Measurements from ENCODE around the gene ZSWIM3. TPM values are rescaled to one million over a fixed set of nuclear protein-coding genes. Genes with fewer than 3 reads are reported as not detected.

The ZSWIM3 gene
- total and polyA plus RNA-seq, 2 of the 13 experiments (the other 11 are each of a cell fraction or from before 2014, with no cell fraction given): 5.2 to 5.8 TPM

- TF ChIP-seq REST (IDR thresholded peaks at IDR 0.05; ENCODE audit: borderline replicate concordance in 1 of 2, low read depth in 1 of 2, low read length in 2 of 2): peak in 1 of 2 experiments; percentile 66; a peak in 2 of 4 replicates
- peak; percentile 96 for TF ChIP-seq GABPA (IDR thresholded peaks at IDR 0.05; ENCODE audit: low read depth, low read length)
- peak; percentile 99 for TF ChIP-seq GABPA (CRISPR knock-in tag; IDR thresholded peaks at IDR 0.05; ENCODE audit: low read depth)
- TF ChIP-seq ZNF891 (CRISPR knock-in tag; IDR thresholded peaks at IDR 0.05): peak; percentile 93
- peak; percentile 50 for TF ChIP-seq ZNF143 (CRISPR knock-in tag; IDR thresholded peaks at IDR 0.05)
- no peak for TF ChIP-seq SUZ12 (IDR thresholded peaks at IDR 0.05; ENCODE audit: low read depth, low read length)
- TF ChIP-seq SNAI1 (CRISPR knock-in tag; IDR thresholded peaks at IDR 0.05; ENCODE audit: borderline replicate concordance): peak; percentile 29; the same call in 1 of the 2 replicates
- TF ChIP-seq, protein P1, sequence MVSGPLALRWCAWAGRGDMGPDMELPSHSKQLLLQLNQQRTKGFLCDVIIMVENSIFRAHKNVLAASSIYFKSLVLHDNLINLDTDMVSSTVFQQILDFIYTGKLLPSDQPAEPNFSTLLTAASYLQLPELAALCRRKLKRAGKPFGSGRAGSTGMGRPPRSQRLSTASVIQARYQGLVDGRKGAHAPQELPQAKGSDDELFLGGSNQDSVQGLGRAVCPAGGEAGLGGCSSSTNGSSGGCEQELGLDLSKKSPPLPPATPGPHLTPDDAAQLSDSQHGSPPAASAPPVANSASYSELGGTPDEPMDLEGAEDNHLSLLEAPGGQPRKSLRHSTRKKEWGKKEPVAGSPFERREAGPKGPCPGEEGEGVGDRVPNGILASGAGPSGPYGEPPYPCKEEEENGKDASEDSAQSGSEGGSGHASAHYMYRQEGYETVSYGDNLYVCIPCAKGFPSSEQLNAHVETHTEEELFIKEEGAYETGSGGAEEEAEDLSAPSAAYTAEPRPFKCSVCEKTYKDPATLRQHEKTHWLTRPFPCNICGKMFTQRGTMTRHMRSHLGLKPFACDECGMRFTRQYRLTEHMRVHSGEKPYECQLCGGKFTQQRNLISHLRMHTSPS (CRISPR knock-in tag; IDR thresholded peaks at IDR 0.05; ENCODE audit: low read depth): no peak; the same call in 1 of the 2 replicates
- TF ChIP-seq, protein P2, sequence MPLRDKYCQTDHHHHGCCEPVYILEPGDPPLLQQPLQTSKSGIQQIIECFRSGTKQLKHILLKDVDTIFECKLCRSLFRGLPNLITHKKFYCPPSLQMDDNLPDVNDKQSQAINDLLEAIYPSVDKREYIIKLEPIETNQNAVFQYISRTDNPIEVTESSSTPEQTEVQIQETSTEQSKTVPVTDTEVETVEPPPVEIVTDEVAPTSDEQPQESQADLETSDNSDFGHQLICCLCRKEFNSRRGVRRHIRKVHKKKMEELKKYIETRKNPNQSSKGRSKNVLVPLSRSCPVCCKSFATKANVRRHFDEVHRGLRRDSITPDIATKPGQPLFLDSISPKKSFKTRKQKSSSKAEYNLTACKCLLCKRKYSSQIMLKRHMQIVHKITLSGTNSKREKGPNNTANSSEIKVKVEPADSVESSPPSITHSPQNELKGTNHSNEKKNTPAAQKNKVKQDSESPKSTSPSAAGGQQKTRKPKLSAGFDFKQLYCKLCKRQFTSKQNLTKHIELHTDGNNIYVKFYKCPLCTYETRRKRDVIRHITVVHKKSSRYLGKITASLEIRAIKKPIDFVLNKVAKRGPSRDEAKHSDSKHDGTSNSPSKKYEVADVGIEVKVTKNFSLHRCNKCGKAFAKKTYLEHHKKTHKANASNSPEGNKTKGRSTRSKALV (CRISPR knock-in tag; IDR thresholded peaks at IDR 0.05): 0 out of 2 replicates have a peak, but pooled peaks have one; percentile 59
- TF ChIP-seq ZSCAN30 (CRISPR knock-in tag; IDR thresholded peaks at IDR 0.05): no peak
- peak; percentile 100 for TF ChIP-seq CEBPZ (IDR thresholded peaks at IDR 0.05; ENCODE audit: low read length)
- TF ChIP-seq ATAD3A (CRISPR knock-in tag; IDR thresholded peaks at IDR 0.05): 0 out of 2 replicates have a peak, but pooled peaks have one; percentile 27
- TF ChIP-seq ZNF652 (CRISPR knock-in tag; IDR thresholded peaks at IDR 0.05; ENCODE audit: borderline replicate concordance, low read depth): no peak; the same call in 1 of the 2 replicates
- peak; percentile 90; the same call in 1 of the 2 replicates for TF ChIP-seq KLF12 (CRISPR knock-in tag; IDR thresholded peaks at IDR 0.05; ENCODE audit: borderline replicate concordance)
- TF ChIP-seq NR2F1 (CRISPR knock-in tag; IDR thresholded peaks at IDR 0.05): peak; percentile 57 to 96; a peak in 3 of 4 replicates
- TF ChIP-seq ZNF253 (CRISPR knock-in tag; IDR thresholded peaks at IDR 0.05; ENCODE audit: borderline replicate concordance): no peak
- TF ChIP-seq ZBTB20 (CRISPR knock-in tag; IDR thresholded peaks at IDR 0.05; ENCODE audit: borderline replicate concordance, low read depth): no peak
- TF ChIP-seq MTF1 (CRISPR knock-in tag; IDR thresholded peaks at IDR 0.05): no peak
Observed at GRCh38 chr20:45857114-45857881, at the start of gene ZSWIM3, which contains the start of gene ACOT8 (continued).

Measured in HepG2 (cell line).